Measurements from ENCODE around the gene PSPC1.
A peak's percentile ranks its signal among the peaks of the same experiment; 100 is the strongest.
"Not testable (repeated sequence)": the region's sequence is repeated elsewhere in the genome, so short reads cannot be mapped to it uniquely, and the experiment has no call there.

Gene PSPC1

GRCh38 chr13:19782727-19783682 is at the start of gene PSPC1:
Gene PSPC1 (minus strand): TSS chr13:19782945. CDS start chr13:19782757, 188 bp downstream.
- DNase-seq: peak; percentile 95

GRCh38 chr13:19822673-19823072 is 39.9 kb upstream of the PSPC1 start:
- no peak for DNase-seq

GRCh38 chr13:19818223-19818842 is 35.6 kb upstream of the PSPC1 start:
- DNase-seq: peak; percentile 34

GRCh38 chr13:19817510-19818158 is 34.9 kb upstream of the PSPC1 start:
- DNase-seq: no peak

- no peak for DNase-seq
Measured at GRCh38 chr13:19817106-19817505, 34.4 kb upstream of the PSPC1 start.

- DNase-seq: not testable (repeated sequence)
Measured at GRCh38 chr13:19815842-19816241, 33.1 kb upstream of the PSPC1 start.

- no peak for DNase-seq
Measured at GRCh38 chr13:19810996-19811881, 28.5 kb upstream of the PSPC1 start.

GRCh38 chr13:19810151-19810550 is 27.4 kb upstream of the PSPC1 start:
- DNase-seq: no peak

GRCh38 chr13:19805765-19806164 is 23.0 kb upstream of the PSPC1 start:
- no peak for DNase-seq

GRCh38 chr13:19795956-19796355 is 13.2 kb upstream of the PSPC1 start:
- DNase-seq: no peak

- no peak for DNase-seq
Measured at GRCh38 chr13:19794631-19795030, 11.9 kb upstream of the PSPC1 start.

- DNase-seq: no peak
Measured at GRCh38 chr13:19791953-19792537, 9.3 kb upstream of the PSPC1 start.

GRCh38 chr13:19782049-19782726 is 557 bp downstream of the PSPC1 start:
- DNase-seq: peak; percentile 61

- DNase-seq: no peak
Measured at GRCh38 chr13:19781526-19781925, 1.2 kb downstream of the PSPC1 start.

- peak; percentile 18 for DNase-seq
Measured at GRCh38 chr13:19780753-19781418, 1.9 kb downstream of the PSPC1 start.

- no peak for DNase-seq
Measured at GRCh38 chr13:19772306-19772705, 10.4 kb downstream of the PSPC1 start.

GRCh38 chr13:19769854-19770253 is 12.9 kb downstream of the PSPC1 start:
- DNase-seq: no peak

GRCh38 chr13:19767966-19768365 is 14.8 kb downstream of the PSPC1 start:
- DNase-seq: no peak

GRCh38 chr13:19766591-19766990 is 16.2 kb downstream of the PSPC1 start:
- no peak for DNase-seq

- DNase-seq: no peak
Measured at GRCh38 chr13:19764237-19764636, 18.5 kb downstream of the PSPC1 start.

GRCh38 chr13:19763618-19764017 is 19.1 kb downstream of the PSPC1 start:
- DNase-seq: no peak
